HCT116 (cell line): ENCODE measurements around the gene LINGO1. TPM values are rescaled to one million over a fixed set of nuclear protein-coding genes. Genes with fewer than 3 reads are reported as not detected.

Experiments
- ATAC-seq: fragments of 200-7000 bp; cut with Tn5 transposase; 2 replicates; pipeline ENCODE4 v1.9.1; 2020; ENCODE audit warnings: mild to moderate bottlenecking, moderate library complexity
- BruUV-seq: library from RNA; stranded (reverse); fragments of 400-500 nt; replicated peaks from 2 replicates; lab custom pipeline; 2021; lab: Mats Ljungman, UMichigan
- CTCF ChIA-PET: fragments of 300-600 bp; sonication (Branson Sonifier 250); formaldehyde crosslinking; loops from one replicate; lab custom pipeline; 2021; ENCODE audit warnings: antibody characterized with exemption; lab: Charles Lee
- POLR2A ChIA-PET: fragments of 300-600, 350-600 bp; sonication (Branson Sonifier 250); formaldehyde crosslinking; loops from one replicate; lab custom pipeline; 2021; ENCODE audit warnings: antibody characterized with exemption; lab: Charles Lee
- RAD21 ChIA-PET, 2 experiments: fragments of 300-600 bp; sonication (Branson Sonifier 250); formaldehyde crosslinking; loops; one replicate each; lab custom pipeline; 2023; ENCODE audit warnings: low total read pairs in 2 of 2; ENCODE audit not compliant: uncharacterized antibody in 2 of 2, unreplicated experiment in 2 of 2, low non-redundant PET in 1 of 2; lab: Charles Lee
- DNase-seq: peaks from one replicate; pipeline ENCODE4 v3.0.0-alpha.2; 2010; ENCODE audit warnings: low read depth, low spot score
- H2AFZ ChIP-seq: fragments of 200-600 bp; shearing (Covaris generic), sonication (generic); 2 replicates; pipeline ENCODE4 v1.6.1; 2017; ENCODE audit warnings: low read depth, mixed run types, mixed read lengths, antibody characterized with exemption, low read length; ENCODE audit not compliant: poor library complexity, severe bottlenecking
- H3K27ac ChIP-seq: 2 replicates; pipeline ENCODE4 v1.5.1; 2012; ENCODE audit warnings: low read depth, low read length
- H3K27me3 ChIP-seq: fragments of 200-600 bp; sonication (generic); 2 replicates; pipeline ENCODE4 v1.6.1; 2016; ENCODE audit warnings: mixed run types, low read length, mixed read lengths; ENCODE audit not compliant: insufficient read depth
- H3K36me3 ChIP-seq, 2 experiments: fragments of 200-500 bp in 1 of 2; fragments of 200-600 bp in 1 of 2; sonication (Bioruptor generic) in 1 of 2; sonication (generic) in 1 of 2; 2 replicates each; pipeline versions ENCODE4 v1.5.1 to v1.6.1; 2014 to 2016; ENCODE audit warnings: low read length in 2 of 2, inconsistent platforms in 1 of 2, mixed read lengths in 1 of 2, mixed run types in 1 of 2; ENCODE audit not compliant: insufficient read depth in 2 of 2, control insufficient read depth in 1 of 2
- H3K4me1 ChIP-seq, 2 experiments: fragments of 200-600 bp in 1 of 2; sonication (generic) in 1 of 2; 2 replicates each; pipeline versions ENCODE4 v1.5.1 to v1.6.1; 2012 to 2017; ENCODE audit warnings: low read length in 2 of 2, inconsistent platforms in 1 of 2, mild to moderate bottlenecking in 1 of 2, mixed read lengths in 1 of 2, mixed run types in 1 of 2, moderate library complexity in 1 of 2; ENCODE audit not compliant: insufficient read depth in 2 of 2, control insufficient read depth in 1 of 2
- H3K4me2 ChIP-seq: fragments of 200-600 bp; sonication (generic); 2 replicates; pipeline ENCODE4 v1.6.1; 2017; ENCODE audit warnings: mixed run types, low read length, mixed read lengths
- H3K4me3 ChIP-seq, 2 experiments: fragments of 200-600 bp in 1 of 2; sonication (generic) in 1 of 2; replicated peaks in 1 of 2; 2 replicates each; pipeline ENCODE4 v1.5.1; 2011 to 2016; ENCODE audit warnings: low read length in 2 of 2, control low read depth in 1 of 2, low read depth in 1 of 2, mild to moderate bottlenecking in 1 of 2, mixed read lengths in 1 of 2, mixed run types in 1 of 2
- H3K79me2 ChIP-seq: fragments of 200-600 bp; sonication (generic); 2 replicates; pipeline ENCODE4 v1.6.1; 2017; ENCODE audit warnings: mild to moderate bottlenecking, mixed run types, low read length, moderate library complexity, mixed read lengths; ENCODE audit not compliant: insufficient read depth
- H3K9ac ChIP-seq: fragments of 200-600 bp; sonication (generic); 2 replicates; pipeline ENCODE4 v1.6.1; 2016; ENCODE audit warnings: low read length, mixed read lengths
- H3K9me2 ChIP-seq: fragments of 200-600 bp; sonication (generic), shearing (Covaris generic); 2 replicates; pipeline ENCODE4 v1.6.1; 2017; ENCODE audit warnings: mixed run types, mild to moderate bottlenecking, moderate library complexity; ENCODE audit not compliant: insufficient read depth
- H3K9me3 ChIP-seq, 2 experiments: fragments of 200-500 bp in 1 of 2; fragments of 200-600 bp in 1 of 2; sonication (Bioruptor generic) in 1 of 2; sonication (generic) in 1 of 2; 2 replicates each; pipeline ENCODE4 v1.6.1; 2014 to 2017; ENCODE audit warnings: low read length in 2 of 2, mixed read lengths in 2 of 2, inconsistent platforms in 1 of 2, low read depth in 1 of 2, mild to moderate bottlenecking in 1 of 2, mixed run types in 1 of 2, moderate library complexity in 1 of 2; ENCODE audit not compliant: control insufficient read depth in 1 of 2, insufficient read depth in 1 of 2
- H4K20me1 ChIP-seq: fragments of 200-600 bp; sonication (generic), shearing (Covaris generic); 2 replicates; pipeline ENCODE4 v1.6.1; 2017; ENCODE audit warnings: mixed run types, mild to moderate bottlenecking, moderate library complexity; ENCODE audit not compliant: insufficient read depth
- CEBPB ChIP-seq: IDR thresholded peaks from 2 replicates; pipeline ENCODE4 v1.6.1; 2012; ENCODE audit warnings: low read depth
- CTCF ChIP-seq, 3 experiments: fragments of 200-600 bp in 1 of 3; sonication (generic) in 1 of 3; IDR thresholded peaks in 2 of 3; conservative IDR thresholded peaks in 1 of 3; 2 replicates each; pipeline ENCODE4 v1.5.1; 2012 to 2017; ENCODE audit warnings: low read depth in 2 of 3, low read length in 2 of 3, antibody characterized with exemption in 1 of 3, borderline replicate concordance in 1 of 3, control low read depth in 1 of 3, mild to moderate bottlenecking in 1 of 3, mixed read lengths in 1 of 3, mixed run types in 1 of 3, moderate library complexity in 1 of 3; ENCODE audit not compliant: insufficient read depth in 1 of 3
- EGR1 ChIP-seq: IDR thresholded peaks from 2 replicates; pipeline ENCODE4 v1.6.1; 2012; ENCODE audit warnings: low read depth
- ELF1 ChIP-seq: IDR thresholded peaks from 2 replicates; pipeline ENCODE4 v1.6.1; 2012; ENCODE audit warnings: low read depth, borderline replicate concordance
- EZH2 ChIP-seq: fragments of 200-600 bp; sonication (generic); IDR thresholded peaks from 2 replicates; pipeline ENCODE4 v1.6.1; 2017; ENCODE audit warnings: antibody characterized with exemption, mixed run types
- MAX ChIP-seq: IDR thresholded peaks from 2 replicates; pipeline ENCODE4 v1.6.1; 2012
- POLR2A ChIP-seq: IDR thresholded peaks from 2 replicates; pipeline ENCODE4 v1.7.0; 2011; ENCODE audit warnings: borderline replicate concordance; ENCODE audit not compliant: insufficient read depth, insufficient read length; ENCODE audit errors: extremely low read depth
- REST ChIP-seq: IDR thresholded peaks from 2 replicates; pipeline ENCODE4 v1.6.1; 2012; ENCODE audit warnings: low read depth
- SP1 ChIP-seq: IDR thresholded peaks from 2 replicates; pipeline ENCODE4 v1.6.1; 2012; ENCODE audit warnings: low read depth
- ZBTB33 ChIP-seq: IDR thresholded peaks from 2 replicates; pipeline ENCODE4 v1.6.1; 2011; ENCODE audit warnings: mild to moderate bottlenecking, low read length, moderate library complexity; ENCODE audit not compliant: insufficient replicate concordance; ENCODE audit errors: extremely low read depth
- ZFX ChIP-seq: fragments of 450-650 bp; IDR thresholded peaks from 2 replicates; pipeline ENCODE4 v1.6.1; 2017
- ZNF274 ChIP-seq: fragments of 200-500 bp; sonication (Bioruptor generic); IDR thresholded peaks from 2 replicates; pipeline ENCODE4 v1.6.1; 2014; ENCODE audit warnings: mild to moderate bottlenecking, low read depth, low read length, inconsistent platforms
- intact Hi-C: fragments of 100-400 bp; cut with micrococcal nuclease; formaldehyde crosslinking; loops from 2 replicates; pipeline ENCODE4 v1.10.0; 2022
- total RNA-seq: library from RNA; stranded (reverse); gene quantifications from one replicate; pipeline ENCODE4 v1.2.1, GENCODE V29; 2021; ENCODE audit not compliant: unreplicated experiment

Gene LINGO1
- total RNA-seq, 1 experiment from 2014 or later: 15.6 TPM

GRCh38 chr15:77580996-77581682, 51.6 kb downstream of the LINGO1 start:
- no peaks in the 10 kb centered on the region for H4K20me1 ChIP-seq
- H3K79me2 ChIP-seq: no peaks in the 10 kb centered on the region
- no peaks in the 10 kb centered on the region for H3K4me1 ChIP-seq
- no peak overlapping the region for H3K4me2 ChIP-seq
- DNase-seq: no peak
- no peak for TF ChIP-seq ZNF274
- TF ChIP-seq CEBPB: no peak
- no peak for TF ChIP-seq POLR2A
- TF ChIP-seq ELF1: no peak
- no peak for TF ChIP-seq MAX
- TF ChIP-seq REST: no peak
- TF ChIP-seq CTCF (IDR thresholded peaks at IDR 0.05 in 2 of 3, conservative IDR thresholded peaks at IDR 0.05 in 1 of 3; ENCODE audit: borderline replicate concordance in 1 of 3, insufficient read depth in 1 of 3, low read depth in 2 of 3, low read length in 2 of 3): no peak
- TF ChIP-seq ZFX: no peak
- TF ChIP-seq ZBTB33: no peak
- TF ChIP-seq SP1: no peak
- TF ChIP-seq EZH2: no peak
- no peak for TF ChIP-seq EGR1
- TF ChIP-seq, all 23 proteins: peak for 0
- no peak for ATAC-seq
- intact Hi-C loops: no loop called here
- H3K36me3 ChIP-seq: no peaks in the 10 kb centered on the region
- POLR2A ChIA-PET: no interaction called here
- no peaks in the 10 kb centered on the region for H3K9me2 ChIP-seq
- no peak overlapping the region for H3K27ac ChIP-seq
- no peak overlapping the region for H2AFZ ChIP-seq
- no TSS peak for BruUV-seq
- no peaks in the 10 kb centered on the region for H3K27me3 ChIP-seq
- H3K9ac ChIP-seq: no peak overlapping the region
- H3K9me3 ChIP-seq: no peaks in the 10 kb centered on the region
- RAD21 ChIA-PET: no interaction called here
- CTCF ChIA-PET: no interaction called here
- H3K4me3 ChIP-seq: no peak overlapping the region
